Fibroblast of the aortic adventitia (primary cell): Measurements from ENCODE around the gene LRRC1. TPM values are rescaled to one million over a fixed set of nuclear protein-coding genes. Genes with fewer than 3 reads are reported as not detected.

Experiments used
- DNase-seq: peaks from one replicate; pipeline ENCODE4 v3.0.0-alpha.2; 2010; ENCODE audit warnings: low read depth
- H3K4me3 ChIP-seq: 2 replicates; pipeline ENCODE4 v1.5.1; 2011; ENCODE audit warnings: low read depth, mild to moderate bottlenecking, control low read depth, low read length, moderate library complexity
- total RNA-seq: library from RNA; depleted of rRNA; stranded (reverse); fragments of >200 nt; gene quantifications from 2 replicates; pipeline ENCODE4 v1.2.3, GENCODE V29; 2012; ENCODE audit warnings: low replicate concordance
- TF ChIP-seq, protein P1 (sequence below): IDR thresholded peaks from 2 replicates; pipeline ENCODE4 v1.5.1; 2011; ENCODE audit warnings: mild to moderate bottlenecking, low read length, control low read depth, inconsistent platforms; ENCODE audit not compliant: insufficient read depth

Gene LRRC1
- 2.5 and 8.3 TPM in 2 replicates for total RNA-seq

DNA sequence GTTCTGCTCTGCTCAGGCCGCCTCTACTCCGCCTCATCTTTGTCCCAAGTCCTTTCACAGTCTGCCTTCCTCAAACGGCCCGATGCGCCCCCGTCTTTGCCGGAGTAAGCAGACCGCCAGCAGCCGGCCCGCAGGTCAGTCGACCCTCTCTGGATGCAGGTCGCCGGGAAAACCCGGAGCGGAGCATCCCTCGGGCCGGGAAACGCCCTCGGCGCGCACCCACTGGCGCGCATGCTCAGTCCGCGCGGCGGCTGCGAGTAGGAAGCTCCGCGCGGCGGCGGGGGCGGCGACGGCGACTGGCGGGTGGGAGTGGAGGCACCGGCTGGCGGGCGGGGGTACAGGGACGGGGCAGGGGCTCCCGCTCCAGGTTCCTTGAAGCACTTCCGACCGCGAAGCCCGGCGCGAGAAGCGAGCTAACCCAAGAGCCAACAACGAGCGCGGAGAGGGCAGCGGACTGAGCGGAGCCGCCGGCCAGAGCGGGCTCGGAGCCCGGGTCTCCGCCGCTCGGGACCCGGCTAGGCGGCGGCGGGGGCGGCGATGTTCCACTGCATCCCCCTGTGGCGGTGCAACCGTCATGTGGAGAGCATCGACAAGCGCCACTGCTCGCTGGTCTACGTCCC, at the start of gene LRRC1:
Gene LRRC1 (plus strand): TSS at position 286 of the 620 bp plus-strand sequence. CDS start 252 bp downstream, at position 538.
- peak; percentile 86 for DNase-seq
- TF ChIP-seq, protein P1, sequence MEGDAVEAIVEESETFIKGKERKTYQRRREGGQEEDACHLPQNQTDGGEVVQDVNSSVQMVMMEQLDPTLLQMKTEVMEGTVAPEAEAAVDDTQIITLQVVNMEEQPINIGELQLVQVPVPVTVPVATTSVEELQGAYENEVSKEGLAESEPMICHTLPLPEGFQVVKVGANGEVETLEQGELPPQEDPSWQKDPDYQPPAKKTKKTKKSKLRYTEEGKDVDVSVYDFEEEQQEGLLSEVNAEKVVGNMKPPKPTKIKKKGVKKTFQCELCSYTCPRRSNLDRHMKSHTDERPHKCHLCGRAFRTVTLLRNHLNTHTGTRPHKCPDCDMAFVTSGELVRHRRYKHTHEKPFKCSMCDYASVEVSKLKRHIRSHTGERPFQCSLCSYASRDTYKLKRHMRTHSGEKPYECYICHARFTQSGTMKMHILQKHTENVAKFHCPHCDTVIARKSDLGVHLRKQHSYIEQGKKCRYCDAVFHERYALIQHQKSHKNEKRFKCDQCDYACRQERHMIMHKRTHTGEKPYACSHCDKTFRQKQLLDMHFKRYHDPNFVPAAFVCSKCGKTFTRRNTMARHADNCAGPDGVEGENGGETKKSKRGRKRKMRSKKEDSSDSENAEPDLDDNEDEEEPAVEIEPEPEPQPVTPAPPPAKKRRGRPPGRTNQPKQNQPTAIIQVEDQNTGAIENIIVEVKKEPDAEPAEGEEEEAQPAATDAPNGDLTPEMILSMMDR = no peak
- peak within 1 kb of the TSS; percentile 80 for H3K4me3 ChIP-seq

DNA sequence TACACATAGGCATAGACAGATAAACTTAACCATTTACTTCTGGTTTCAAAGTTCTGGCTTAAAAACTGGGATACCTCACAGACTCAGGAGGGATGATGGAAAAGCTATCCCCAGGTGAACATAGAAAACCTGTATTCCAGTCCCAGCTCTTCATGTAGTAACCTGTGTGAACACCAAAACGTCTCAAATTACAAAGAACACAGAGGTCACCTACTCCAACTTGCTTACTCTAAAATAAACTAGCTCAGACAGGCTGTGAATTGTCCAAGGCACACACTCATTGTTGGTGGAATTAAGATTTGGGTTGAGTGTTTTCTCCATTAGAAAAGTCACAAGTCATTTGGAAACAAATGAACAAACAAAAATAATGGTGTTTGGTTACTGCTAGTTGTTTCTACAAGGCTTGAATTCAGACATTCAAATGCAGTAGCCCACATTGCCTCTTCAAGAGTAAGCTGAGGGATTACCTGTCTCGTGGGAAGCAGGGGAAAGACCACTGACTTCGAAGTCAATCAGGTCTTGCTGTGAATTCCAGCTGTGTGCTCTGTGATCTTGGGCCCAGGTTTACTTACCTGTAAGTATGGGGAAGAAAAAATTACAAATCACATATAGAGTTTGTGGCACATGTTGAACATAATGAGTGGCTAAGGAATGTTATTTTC, 48.2 kb upstream of the LRRC1 start:
- TF ChIP-seq, protein P1 = no peak
- no peak for DNase-seq
- no peak overlapping the region for H3K4me3 ChIP-seq

DNA sequence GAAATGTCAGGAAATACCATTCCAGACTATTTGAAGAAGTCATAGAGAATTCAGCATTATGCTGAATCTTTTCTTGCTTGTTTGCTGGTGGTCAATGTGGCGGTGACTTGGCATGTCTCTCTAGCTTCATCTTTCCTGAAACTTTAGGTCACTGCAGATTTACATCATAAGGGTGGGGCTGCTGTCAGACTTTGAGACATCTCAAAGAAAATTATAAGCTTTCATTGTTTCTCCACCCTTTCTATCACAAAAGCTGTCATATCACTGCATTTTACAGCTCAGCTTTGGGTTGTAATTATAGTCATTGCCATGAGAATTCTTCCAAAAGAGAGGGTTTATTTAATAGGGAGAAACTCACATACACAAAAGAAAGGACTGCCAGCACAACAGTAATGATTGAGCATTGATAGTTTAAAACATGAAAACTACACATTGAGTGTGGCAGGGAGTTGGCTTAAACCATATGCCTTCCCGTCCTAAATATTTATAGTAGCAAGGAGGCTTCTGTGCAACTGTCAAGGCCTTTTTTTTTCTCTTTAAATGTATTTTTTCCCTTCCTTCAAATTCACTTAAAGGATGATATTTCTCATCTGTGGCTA, 44.7 kb upstream of the LRRC1 start:
- TF ChIP-seq, protein P1 = no peak
- DNase-seq = no peak
- no peak overlapping the region for H3K4me3 ChIP-seq

DNA sequence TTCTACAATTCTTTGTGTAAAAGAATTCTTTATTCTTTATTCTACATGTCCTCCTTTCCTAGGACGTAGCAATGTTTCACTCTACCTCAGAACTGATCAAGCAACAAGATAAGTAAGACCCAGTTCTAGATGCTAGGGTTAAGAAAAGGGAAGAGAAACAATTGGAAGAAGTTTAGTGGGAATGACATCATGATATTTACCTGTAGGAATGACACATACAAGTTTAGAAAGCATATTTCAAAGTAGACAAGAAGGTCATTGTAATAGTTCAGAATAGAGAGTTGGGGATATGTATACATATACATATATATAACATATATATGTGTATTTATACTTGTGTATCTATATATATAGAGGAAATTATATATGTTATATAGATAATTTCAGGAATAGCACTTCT, 43.4 kb upstream of the LRRC1 start:
- DNase-seq = no peak
- TF ChIP-seq, protein P1 = no peak

DNA sequence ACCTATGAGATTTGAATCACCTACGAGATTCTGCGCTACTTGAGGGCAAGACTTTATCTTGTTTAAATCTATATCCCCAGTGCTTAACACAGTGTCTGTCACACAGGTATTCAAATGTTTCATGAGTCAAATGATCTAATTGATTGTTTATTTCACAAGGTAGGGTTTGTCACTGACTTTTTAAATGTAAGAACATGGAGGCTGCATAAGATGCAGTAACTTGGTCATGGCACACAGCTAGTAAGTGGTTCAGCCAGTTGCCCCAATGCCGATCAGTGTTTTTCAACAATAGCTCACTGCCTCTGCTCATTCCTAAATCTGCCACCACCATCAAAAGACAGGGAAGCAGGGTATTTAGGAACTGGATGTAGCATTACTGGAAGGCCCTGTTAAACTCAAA, 42.4 kb upstream of the LRRC1 start:
- no peak overlapping the region for H3K4me3 ChIP-seq
- TF ChIP-seq, protein P1 = no peak
- DNase-seq = no peak

More for the DNA sequence above, 43.4 kb upstream of the LRRC1 start:
- no peak overlapping the region for H3K4me3 ChIP-seq

DNA sequence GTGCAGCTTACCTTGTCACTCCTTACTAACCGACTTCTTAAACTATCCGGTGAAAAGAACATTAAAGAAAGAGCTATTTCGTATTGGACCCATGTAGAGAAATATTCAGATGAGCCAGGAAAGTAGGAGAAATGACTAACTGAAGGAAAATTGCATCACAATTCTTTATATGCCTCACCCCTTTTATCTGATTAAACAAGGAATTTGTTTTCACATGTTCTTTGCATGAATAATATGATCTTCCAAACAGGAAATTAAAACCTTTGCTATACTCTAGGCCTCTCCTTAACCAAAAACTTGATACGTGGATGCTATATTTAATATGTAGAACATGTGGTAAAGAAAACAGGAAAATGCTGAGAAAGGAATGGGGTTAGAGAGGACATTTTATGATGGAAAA, 41.9 kb upstream of the LRRC1 start:
- peak; percentile 72 for DNase-seq
- TF ChIP-seq, protein P1 = no peak
- H3K4me3 ChIP-seq = no peak overlapping the region
